Activated CD4-positive, alpha-beta T cell treated with anti-CD3 and anti-CD28 coated beads for 48 hours (primary cell): Measurements from ENCODE around the gene RLN2.

Experiments used
- DNase-seq: peaks from one replicate; pipeline ENCODE4 v3.0.0-alpha.2; 2020

The RLN2 gene

GRCh38 chr9:5265939-5266338 is 38.6 kb downstream of the RLN2 start:
- DNase-seq = no peak

GRCh38 chr9:5264219-5264595 is 40.3 kb downstream of the RLN2 start:
- DNase-seq = no peak

GRCh38 chr9:5263351-5264218 is 40.9 kb downstream of the RLN2 start:
- no peak for DNase-seq
